ENCODE data around the gene TWSG1.
"Not testable (repeated sequence)": the region's sequence is repeated elsewhere in the genome, so short reads cannot be mapped to it uniquely, and the experiment has no call there.

The TWSG1 gene

DNA sequence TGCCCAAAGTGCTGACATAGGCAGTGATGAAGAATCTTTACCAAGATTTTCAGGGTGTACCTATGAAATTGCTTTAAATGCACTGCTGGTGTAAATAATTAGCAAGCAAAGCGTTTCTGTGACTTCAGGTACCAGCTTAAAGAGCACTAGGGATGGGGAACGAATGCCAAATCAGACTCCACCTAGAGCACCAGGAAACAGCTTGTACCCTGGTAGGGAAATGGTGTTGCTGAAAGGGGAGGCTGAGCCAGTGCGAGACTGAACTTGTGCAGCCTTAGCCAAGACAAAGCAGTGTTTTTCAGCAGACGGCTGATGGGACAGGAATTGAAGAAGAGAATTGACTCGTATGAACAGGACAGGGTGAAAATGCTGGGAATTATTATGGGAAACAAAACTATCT, 65.6 kb downstream of the TWSG1 start:
- no peak for DNase-seq

DNA sequence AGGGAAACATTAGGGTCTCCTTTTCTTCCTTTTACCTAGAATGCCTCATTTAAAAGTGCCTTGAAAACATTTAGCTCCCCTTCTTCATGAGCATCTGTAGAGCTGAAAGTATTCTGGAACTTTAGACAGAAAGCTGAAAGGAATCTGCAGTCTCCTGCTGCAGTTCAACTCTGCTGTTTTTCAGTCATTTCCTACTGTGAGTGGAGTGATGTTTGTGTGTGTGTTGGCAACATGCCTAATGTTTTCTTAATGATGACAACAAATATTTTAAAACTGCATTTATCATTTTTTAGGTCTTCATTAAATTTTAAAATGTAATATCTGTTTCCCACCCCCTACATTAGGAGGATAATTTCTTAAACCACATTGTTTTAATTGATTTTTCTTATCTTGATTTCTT, 66.6 kb downstream of the TWSG1 start:
- no peak for DNase-seq

DNA sequence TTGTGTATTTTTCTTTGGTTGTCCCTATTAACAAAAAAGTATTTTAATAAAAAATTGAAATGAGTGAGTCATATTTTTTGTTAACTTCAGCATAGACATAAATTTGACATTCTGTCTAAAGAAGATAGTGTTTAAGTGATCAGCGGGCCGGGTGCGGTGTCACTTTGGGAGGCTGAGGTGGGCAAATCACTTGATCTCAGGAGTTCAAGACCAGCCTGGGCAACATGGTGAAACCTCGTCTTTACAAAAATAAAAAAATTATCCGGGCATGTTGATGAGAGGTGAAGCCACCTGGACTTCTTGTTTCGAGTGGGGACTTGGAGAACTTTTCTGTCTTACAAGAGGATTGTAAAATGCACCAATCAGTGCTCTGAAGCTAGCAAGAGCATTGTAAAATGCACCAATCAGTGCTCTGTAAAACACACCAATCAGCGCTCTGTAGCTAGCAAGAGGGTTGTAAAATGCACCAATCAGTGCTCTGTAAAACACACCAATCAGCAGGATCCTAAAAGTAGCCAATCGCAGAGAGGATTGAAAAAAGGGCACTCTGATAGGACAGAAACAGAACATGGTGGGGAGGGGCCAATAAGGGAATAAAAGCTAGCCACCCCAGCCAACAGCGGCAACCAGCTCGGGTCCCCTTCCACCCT, 67.9 kb downstream of the TWSG1 start:
- DNase-seq, result not testable (repeated sequence)

DNA sequence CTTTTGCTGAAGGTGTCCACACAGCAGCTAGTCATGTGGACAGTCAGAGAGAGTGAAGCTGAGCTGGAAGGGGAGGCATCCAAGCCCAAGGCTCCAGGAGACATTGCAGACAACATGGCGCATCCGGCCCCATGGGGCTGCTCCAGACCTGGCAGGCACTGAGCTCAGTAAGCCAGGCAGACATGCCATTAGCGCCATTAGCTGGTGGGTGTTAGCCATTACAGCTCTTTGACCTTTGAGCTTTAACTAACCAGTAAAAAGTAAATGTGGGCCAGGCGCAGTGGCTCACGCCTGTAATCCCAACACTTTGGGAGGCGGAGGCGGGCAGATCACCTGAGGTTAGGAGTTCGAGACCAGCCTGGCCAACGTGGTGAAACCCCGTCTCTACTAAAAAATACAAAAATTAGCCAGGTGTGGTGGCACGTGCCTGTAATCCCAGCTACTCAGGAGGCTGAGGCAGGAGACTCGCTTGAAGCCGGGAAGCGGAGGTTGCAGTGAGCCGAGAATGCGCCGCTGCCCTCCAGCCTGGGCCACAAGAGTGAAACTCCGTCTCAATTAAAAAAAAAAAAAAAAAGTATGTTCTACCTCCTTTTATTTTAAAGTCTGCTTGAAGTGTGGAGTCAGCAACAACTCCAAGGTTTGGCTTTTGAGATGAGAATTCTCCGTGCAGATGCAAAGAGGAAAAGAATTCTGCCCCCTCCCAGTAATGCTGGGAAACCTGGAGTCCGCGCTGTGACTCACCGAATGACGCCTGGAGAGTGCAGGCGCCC, 69.4 kb downstream of the TWSG1 start:
- DNase-seq, result no peak

DNA sequence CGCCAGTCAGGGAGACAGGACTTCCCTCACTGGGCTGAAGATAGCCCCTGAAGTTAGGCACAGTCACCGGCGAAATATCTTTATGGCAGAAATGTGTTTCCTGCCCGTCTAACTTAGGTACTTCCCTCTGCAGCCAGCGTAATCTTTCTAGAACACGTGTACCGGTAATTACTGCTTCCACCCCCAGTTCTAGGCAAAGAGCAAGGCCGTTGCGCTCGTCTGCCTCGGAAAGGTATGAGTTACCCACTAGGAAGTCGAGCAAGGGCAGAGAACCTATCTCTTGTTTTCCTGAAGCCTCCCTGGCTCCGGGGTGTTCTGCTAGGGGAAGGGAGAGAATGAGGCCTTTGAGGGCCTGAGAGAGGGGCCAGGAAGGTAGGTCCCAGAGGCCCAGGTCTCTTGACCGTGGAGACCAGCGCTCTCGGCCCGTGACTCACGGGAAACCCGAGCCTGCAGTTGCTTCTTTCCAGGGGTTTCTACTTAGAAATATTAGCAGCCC, 70.0 kb downstream of the TWSG1 start:
- peak; percentile 60 for DNase-seq

DNA sequence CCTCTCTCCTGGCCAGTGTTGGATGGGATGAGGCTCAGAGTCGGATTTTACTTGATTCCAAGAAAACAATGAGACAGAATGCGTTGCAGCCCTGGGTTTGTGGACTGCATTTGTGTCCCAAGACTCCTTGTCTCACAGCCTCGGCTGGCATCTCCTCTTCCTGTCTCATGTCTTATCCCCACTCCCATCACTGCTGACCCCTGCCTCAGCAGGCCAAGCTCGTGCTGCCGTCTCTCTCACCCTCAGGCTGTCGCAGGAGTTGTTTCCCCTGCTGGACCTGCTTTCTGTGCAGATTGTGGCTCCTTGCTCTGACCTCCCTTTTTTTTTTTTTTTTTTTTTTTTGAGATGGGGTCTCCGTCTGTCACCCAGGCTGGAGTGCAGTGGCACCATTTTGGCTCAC, 70.6 kb downstream of the TWSG1 start:
- DNase-seq, result no peak

DNA sequence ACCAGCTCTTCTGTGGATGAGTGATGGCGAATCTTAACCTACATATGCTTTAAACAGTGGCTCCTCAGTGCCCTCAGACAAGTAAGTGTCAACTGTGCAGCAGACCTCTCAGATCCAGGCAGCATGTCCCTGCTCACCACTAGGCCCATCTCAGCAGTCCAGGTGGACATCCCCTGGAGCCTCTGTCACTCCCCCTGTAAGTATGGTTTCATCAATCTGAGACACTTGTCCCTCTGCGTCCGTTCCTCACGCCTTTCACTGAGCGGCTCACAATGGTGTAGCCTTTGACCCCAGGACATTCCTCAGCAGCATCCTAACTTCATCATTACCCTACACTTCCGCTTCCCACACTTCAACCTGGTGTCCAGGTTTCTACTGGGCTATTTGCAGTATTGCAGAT, 71.4 kb downstream of the TWSG1 start:
- DNase-seq, result no peak

DNA sequence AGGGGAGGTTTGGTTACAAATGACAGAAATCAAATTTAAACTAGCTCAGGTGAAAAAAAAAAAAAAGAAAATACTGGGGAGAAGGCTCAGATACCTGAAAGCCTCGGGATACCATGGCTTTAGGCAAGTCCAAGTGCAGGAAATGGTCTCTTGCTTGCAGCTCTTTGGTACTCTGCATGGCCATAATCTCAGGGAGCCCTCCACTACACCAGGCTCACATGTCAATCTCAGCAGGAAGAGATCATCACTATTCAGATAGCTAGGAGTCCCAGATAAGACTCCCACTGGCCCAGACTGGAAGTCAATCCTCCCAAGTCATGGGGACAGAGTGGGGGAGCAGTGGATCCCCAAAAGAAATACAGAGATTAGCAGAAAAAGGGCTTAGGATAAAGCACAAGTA, 75.9 kb downstream of the TWSG1 start:
- DNase-seq, result no peak

DNA sequence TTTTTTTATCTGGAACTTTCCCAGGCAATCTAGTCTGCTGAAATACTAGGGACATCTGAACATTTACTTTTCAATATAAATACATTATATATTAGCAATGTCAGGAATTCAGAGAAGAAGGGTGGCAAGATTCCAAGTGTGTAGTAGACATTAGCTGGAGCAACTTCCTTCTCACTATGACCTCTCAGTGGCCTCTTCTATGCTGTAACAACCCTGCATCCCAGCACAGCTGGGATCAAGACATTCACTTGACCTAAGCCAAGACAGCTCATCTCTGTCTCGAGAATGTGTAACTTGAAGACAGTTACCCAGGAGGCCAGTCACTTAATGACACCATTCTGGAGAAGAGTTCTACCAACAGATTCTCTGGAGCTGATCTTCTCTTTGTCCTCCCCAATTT, 79.0 kb downstream of the TWSG1 start:
- DNase-seq, result no peak

DNA sequence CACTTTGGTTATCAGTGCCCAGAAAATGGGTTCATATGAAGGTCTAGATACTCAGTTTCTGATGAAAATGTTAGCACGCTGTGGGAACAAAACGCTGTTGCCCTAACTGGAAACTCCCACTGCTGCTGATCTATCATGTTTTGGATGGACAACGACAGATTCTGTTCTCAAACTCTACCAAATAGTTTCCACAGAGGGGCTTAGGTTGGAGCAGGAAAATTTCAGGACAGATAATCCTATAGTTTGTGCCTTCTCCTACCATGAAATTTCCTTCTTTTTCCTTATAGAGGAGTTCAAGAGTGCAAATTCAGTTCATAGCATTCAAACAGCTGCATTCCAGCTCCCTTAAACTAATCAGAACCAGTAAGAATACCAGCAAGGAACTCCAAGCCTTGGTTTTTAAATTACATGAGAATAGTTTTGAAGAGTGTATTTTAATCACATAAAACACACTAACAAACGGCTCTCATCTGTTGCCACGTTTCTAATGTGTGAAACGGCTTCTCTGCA, 82.0 kb downstream of the TWSG1 start:
- DNase-seq, result no peak

DNA sequence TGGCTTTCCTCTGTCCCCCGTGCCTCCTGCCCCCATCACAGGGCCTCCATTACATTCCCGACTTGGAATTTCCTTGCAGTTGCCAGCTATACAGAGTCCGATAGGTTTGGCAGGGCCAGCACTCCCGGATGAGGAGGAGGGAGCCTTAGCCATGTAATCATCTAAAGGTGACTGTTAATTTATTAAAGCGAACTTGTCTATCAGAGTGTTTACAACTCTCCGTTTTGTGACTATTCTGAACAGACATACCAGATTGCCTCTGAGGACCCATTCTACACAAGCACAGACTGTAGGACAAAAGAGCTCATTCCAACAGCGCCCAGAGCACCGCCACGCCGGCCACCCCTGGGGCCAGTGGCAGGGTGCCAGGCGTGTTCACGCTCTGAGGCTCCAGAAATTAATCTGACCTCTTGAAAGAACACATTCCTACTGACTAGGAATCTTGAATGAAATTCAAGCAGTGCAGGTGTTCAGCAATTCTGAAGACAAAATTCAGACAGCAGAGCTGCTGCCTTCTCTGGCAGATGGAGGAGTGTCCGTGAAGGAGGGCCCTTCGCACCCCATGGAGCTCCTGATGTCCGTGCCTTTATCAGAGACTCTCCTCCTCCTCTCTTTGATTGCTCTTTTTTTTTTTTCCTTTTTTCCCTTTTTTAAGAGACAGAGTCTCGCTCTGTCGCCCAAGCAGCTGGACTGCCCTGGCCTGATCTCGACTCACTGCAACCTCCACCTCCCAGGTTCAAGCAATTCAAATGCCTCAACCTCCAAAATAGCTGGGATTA, 82.7 kb downstream of the TWSG1 start:
- DNase-seq, result no peak

DNA sequence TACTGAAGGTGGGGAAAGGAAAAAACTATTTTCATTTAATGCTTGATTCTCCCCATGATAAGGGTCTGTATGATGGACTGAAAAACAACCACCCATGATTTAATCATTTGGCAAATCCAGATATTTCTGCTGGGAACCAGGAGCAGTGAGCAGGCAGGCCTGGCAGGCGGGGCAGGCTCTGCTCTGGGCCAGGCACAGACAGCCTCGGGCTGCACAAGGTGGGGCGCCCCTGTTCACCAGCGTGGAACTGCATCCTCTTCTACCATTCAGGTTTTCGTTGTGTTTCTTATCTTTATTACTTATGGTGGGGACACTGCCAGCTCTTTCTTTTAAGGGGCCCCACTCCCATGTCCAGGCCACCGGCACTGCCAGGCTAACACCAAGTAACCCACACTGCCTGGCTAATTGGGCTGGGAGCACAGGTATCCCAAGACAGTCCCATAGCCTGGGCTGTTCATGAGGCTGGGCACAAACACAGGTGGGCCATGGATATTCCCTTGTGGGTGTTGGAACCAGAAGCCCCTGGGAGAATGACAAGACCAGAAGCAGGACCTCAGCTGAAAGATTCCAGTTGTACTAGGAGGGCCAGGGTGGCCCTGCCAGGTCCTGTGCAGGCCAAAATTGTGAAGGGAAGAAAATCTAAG, 83.6 kb downstream of the TWSG1 start:
- no peak for DNase-seq

DNA sequence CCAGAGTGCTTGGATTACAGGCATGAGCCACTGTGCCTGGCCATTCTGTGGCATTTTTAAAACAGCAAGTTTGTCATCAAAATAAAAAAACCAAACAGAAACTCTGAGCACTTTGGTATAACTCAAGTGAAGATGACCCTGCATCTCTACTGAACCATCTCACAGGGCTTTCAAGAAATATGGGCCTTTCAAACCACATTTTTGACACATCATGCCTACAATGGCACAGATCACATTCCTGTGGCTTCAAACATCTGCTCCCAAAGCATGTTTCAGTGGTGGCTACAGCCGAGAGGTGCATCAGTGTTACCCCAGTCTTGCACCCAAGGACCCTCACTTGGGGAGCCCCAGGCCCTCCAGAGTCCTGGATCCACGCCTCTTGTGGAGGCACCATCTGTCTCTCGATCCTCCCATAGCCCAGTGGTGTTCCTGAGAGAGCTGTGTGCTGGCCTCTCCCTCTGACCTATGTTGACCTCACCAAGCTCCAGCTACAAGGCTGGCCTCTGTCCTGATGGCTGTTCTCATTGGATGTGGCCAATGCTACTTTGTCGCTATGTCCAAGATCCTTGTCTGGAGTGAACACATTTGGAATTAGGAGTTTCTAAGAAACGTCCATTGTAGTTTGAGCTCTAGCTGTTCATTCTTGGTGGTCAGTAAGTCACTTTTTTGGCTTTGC, 85.5 kb downstream of the TWSG1 start:
- DNase-seq, result no peak

DNA sequence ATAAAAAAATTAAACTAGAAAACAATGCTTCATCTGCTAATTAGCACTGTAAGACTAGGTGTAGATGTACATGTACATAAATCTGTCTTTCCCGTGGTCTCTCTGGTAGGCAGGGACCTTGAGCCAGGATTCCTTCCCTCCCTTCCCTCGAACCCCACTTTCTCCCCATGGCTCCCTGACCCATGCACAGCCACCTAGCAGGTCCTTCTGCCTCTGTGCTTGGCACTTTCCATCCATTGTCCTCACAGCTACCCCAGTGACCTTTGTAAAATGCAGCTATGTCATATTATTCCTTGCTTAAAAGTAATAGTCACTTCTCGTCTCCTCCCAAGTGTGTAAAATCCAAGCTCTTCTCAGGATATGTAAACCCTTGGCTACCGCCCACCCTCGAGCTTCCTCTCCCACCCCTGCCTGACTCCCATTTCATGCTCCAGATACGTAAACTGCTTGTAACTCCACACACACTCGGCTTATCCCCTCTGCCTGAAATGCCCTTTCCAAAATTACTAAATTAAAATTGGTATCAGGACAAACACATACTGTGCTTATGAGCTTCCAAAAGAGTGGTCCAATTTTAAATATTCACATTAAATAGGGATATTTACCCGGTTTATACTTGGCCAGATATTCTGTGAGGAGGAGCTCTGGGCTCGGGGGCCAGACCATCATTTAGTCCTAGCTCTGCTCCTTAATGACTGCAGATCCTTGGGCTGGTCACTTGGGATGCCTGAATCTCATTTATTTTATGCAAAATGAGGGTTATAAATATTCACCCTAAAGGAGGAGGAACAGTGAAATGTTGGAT, 86.7 kb downstream of the TWSG1 start:
- DNase-seq, result no peak

DNA sequence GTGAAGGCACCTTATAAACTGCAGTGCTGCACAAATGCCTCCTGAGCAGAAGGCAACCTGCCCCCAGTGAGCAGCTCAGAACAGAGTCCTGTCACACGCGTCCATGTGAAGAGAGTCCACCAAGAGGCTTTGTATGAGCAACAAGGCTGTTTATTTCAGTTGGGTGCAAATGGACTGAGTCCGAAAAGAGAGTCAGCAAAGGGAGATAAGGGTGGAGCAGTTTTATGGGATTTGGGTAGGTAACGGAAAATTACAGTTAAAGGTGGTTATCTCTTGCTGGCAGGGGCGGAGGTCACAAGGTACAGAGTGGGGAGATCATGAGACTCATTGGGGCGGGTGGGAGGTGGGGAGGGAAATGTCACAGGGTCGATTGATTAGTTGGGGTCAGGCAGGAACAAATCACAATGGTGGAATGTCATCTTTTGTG, 87.3 kb downstream of the TWSG1 start:
- no peak for DNase-seq

DNA sequence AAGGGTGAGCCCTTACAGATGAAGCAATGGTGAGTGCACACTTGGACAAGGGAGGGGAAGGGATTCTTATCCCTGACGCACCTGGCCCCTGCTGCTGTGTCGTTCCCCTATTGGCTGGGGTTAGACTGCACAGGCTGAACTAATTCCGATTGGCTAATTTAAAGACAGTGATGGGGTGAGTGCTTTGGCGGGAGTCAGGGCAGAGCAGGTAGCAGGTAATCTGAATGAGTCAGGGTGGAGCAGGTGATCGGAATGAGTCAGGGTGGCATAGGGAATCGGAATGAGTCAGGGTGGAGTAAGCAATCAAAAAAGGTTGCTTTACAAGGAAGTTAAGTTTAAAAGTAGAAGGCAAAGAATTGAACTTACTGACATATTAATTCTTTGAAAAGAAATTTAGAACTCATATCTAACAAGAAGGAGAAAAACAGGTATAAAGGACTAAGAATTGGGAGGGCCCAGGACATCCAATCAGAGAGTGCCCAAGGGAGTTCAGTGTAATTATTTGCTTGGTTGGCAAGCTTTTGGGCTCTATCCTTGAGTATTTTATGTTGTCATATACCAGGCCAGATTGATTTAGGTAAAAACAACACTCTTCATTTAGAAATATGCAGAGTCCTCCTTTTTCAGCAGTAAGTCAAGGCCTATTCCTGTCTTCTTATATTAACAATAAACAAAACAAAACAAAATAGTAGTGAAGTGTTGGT, 88.4 kb downstream of the TWSG1 start:
- no peak for DNase-seq

DNA sequence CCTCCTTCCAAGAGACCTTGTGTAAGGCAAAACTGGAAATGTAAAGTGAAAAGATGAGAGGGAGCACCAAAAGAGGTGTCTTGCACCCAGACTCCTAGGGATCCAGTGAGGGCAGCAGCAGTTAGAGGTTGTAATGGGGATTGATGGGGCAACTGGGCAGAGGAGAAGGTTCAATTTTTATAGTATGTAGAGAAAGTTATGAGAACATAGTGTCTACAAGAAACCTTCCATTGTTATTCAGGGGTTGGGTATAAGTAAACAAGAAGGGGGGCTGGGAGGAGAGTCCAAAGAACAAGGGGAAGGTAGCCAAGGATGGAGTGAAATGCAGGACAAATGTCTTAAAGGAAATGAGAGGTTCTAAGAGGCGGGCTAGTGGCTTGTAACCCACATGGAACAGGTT, 89.1 kb downstream of the TWSG1 start:
- DNase-seq, result not testable (repeated sequence)

DNA sequence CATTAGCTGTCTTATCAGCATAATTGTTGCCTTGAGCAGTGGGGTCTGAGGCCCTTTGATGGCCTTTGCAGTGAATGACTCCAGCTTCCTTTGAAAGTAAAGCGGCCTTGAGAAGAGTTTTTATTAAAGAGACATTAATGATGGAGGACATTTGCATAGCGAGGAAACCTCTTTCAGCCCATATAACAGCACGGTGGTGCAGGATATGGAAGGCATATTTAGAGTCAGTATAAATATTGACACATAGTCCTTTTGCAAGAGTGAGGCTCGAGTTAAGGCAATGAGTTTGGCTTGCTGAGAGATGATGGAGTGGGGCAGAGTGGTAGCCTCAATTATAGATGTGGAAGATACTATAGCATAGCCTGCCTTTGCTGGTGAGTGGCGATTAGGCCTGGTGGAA, 89.7 kb downstream of the TWSG1 start:
- DNase-seq, result not testable (repeated sequence)

DNA sequence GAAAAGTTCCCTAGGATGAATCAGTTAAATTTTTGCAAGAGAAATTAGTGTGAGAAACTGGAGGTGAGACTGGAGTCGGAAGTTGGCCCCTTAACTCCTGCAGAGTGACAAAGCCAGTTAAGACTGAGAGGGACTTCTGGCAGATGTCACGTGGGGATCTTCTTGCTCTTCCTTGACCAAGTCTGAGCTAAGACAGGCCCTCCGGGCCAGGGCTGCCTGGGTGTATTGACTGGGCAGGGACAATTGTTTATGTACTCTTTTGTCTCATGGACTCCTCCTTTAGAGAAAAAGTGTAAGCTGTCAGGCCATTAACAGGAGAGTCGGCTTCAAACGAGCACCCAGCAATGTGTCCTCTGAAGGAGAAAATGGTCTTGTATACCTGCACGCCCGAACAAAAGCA, 92.2 kb downstream of the TWSG1 start:
- DNase-seq, result no peak

DNA sequence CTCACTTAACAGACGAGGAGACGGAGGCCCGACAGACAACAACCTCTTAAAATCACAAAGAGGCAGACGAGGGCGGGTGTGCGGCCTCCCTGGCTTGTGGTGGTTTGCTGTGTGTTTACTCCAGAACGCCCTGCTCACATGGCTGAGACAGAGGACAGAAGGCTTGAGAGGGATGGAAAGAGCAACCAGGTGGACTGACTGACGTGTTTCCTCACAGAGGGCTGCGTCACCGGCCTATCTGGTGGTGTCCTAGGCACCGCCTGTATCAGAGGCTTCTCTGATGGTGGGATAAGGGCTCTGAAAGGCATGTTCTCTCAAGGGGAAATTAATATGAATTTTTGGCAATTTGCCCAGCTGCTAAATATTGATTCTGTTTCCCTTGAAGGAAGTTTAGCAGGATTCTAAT, 93.7 kb downstream of the TWSG1 start:
- DNase-seq, result no peak
